H1 (cell line): Measurements from ENCODE around the gene NEB. TPM values are rescaled to one million over a fixed set of nuclear protein-coding genes. Genes with fewer than 3 reads are reported as not detected.

Experiments
- CTCF ChIA-PET: fragments of 300-600 bp; sonication (Branson Sonifier 250); formaldehyde crosslinking; loops from one replicate; lab custom pipeline; 2021; ENCODE audit not compliant: partially characterized antibody; lab: Charles Lee
- POLR2A ChIA-PET: fragments of 300-600 bp; sonication (Branson Sonifier 250); formaldehyde crosslinking; loops from one replicate; lab custom pipeline; 2021; ENCODE audit warnings: inconsistent platforms; ENCODE audit not compliant: partially characterized antibody; lab: Charles Lee
- DNase-seq, 2 experiments: peaks; one replicate each; pipeline versions ENCODE4 v3.0.0 to v3.0.0-alpha.2; 2010 to 2022; ENCODE audit warnings: low spot score in 2 of 2, low read depth in 1 of 2, mixed read lengths in 1 of 2
- FAIRE-seq: peaks from 2 replicates; lab custom pipeline; 2011; peaks lifted over from hg19 to GRCh38; lab: Jason Lieb, UNC
- H2AFZ ChIP-seq: 2 replicates; pipeline ENCODE4 v1.8.1; 2012; ENCODE audit warnings: low read length, inconsistent platforms
- H2AK5ac ChIP-seq: 2 replicates; pipeline ENCODE4 v1.6.1; 2013; ENCODE audit warnings: low read depth, low read length
- H2BK120ac ChIP-seq: replicated peaks from 2 replicates; pipeline ENCODE3; 2013; ENCODE audit warnings: low read depth, low read length, inconsistent platforms
- H2BK12ac ChIP-seq: 2 replicates; pipeline ENCODE4 v1.6.1; 2013; ENCODE audit warnings: low read depth, low read length
- H2BK15ac ChIP-seq: 2 replicates; pipeline ENCODE4 v1.6.1; 2013; ENCODE audit warnings: low read length
- H2BK20ac ChIP-seq: 2 replicates; pipeline ENCODE4 v1.6.1; 2013; ENCODE audit warnings: low read length
- H2BK5ac ChIP-seq: 2 replicates; pipeline ENCODE4 v1.6.1; 2013; ENCODE audit warnings: low read depth, low read length
- H3K14ac ChIP-seq: 2 replicates; pipeline ENCODE4 v1.6.1; 2013; ENCODE audit warnings: inconsistent platforms; ENCODE audit not compliant: insufficient read length
- H3K18ac ChIP-seq: 2 replicates; pipeline ENCODE4 v1.6.1; 2013; ENCODE audit warnings: low read length; ENCODE audit errors: extremely low read depth
- H3K23ac ChIP-seq: 2 replicates; pipeline ENCODE4 v1.6.1; 2013; ENCODE audit warnings: inconsistent platforms; ENCODE audit not compliant: insufficient read length
- H3K23me2 ChIP-seq: 2 replicates; pipeline ENCODE4 v1.6.1; 2013; ENCODE audit warnings: low read depth, low read length
- H3K27ac ChIP-seq: 2 replicates; pipeline ENCODE4 v1.6.1; 2011; ENCODE audit warnings: low read depth, low read length, inconsistent platforms
- H3K27me3 ChIP-seq, 4 experiments: replicated peaks in 1 of 4; 1 replicate in 1 of 4; 2 replicates in 3 of 4; pipeline versions ENCODE4 v1.6.1 to v1.8.1; 2011 to 2013; ENCODE audit warnings: low read length in 3 of 4, mild to moderate bottlenecking in 3 of 4, inconsistent platforms in 2 of 4, mixed read lengths in 2 of 4, moderate library complexity in 1 of 4; ENCODE audit not compliant: control insufficient read depth in 3 of 4, insufficient read depth in 3 of 4; ENCODE audit errors: extremely low read depth in 1 of 4
- H3K36me3 ChIP-seq, 4 experiments: 2 replicates each; pipeline versions ENCODE4 v1.6.1 to v1.8.1; 2011 to 2013; ENCODE audit warnings: mild to moderate bottlenecking in 4 of 4, low read length in 3 of 4, moderate library complexity in 2 of 4, control low read depth in 1 of 4, inconsistent platforms in 1 of 4; ENCODE audit not compliant: insufficient read depth in 4 of 4, control insufficient read depth in 2 of 4
- H3K4ac ChIP-seq: replicated peaks from 2 replicates; pipeline ENCODE3; 2013; ENCODE audit warnings: low read length, low read depth, mixed read lengths, inconsistent platforms; ENCODE audit not compliant: insufficient read length
- H3K4me1 ChIP-seq, 4 experiments: replicated peaks in 1 of 4; 1 replicate in 1 of 4; 2 replicates in 3 of 4; pipeline versions ENCODE4 v1.6.1 to v1.8.1; 2011 to 2013; ENCODE audit warnings: low read length in 3 of 4, inconsistent platforms in 2 of 4, mixed read lengths in 1 of 4; ENCODE audit not compliant: insufficient read depth in 4 of 4, control insufficient read depth in 3 of 4
- H3K4me2 ChIP-seq, 2 experiments: 2 replicates each; pipeline versions ENCODE4 v1.6.1 to v1.8.1; 2011 to 2013; ENCODE audit warnings: low read depth in 2 of 2, low read length in 2 of 2, control low read depth in 1 of 2, inconsistent platforms in 1 of 2, mild to moderate bottlenecking in 1 of 2; ENCODE audit not compliant: insufficient read depth in 1 of 2
- H3K4me3 ChIP-seq, 4 experiments: fragments of 200-600, 300-600 bp in 1 of 4; sonication (generic), shearing (Covaris generic), sonication (Bioruptor Twin) in 1 of 4; 2 replicates each; pipeline versions ENCODE4 v1.5.1 to v1.8.1; 2011 to 2016; ENCODE audit warnings: low read length in 4 of 4, low read depth in 3 of 4, control low read depth in 2 of 4, inconsistent platforms in 2 of 4, mild to moderate bottlenecking in 2 of 4, mixed read lengths in 1 of 4, moderate library complexity in 1 of 4; ENCODE audit not compliant: insufficient read depth in 2 of 4; ENCODE audit errors: extremely low read depth in 1 of 4
- H3K56ac ChIP-seq: replicated peaks from 2 replicates; pipeline ENCODE3; 2013; ENCODE audit warnings: low read depth, mild to moderate bottlenecking, mixed read lengths, low read length, inconsistent platforms; ENCODE audit not compliant: insufficient read length
- H3K79me1 ChIP-seq: 2 replicates; pipeline ENCODE4 v1.6.1; 2013; ENCODE audit warnings: low read depth, low read length, control low read depth
- H3K79me2 ChIP-seq, 2 experiments: 2 replicates each; pipeline versions ENCODE4 v1.6.1 to v1.8.1; 2012 to 2013; ENCODE audit warnings: low read length in 2 of 2, mild to moderate bottlenecking in 2 of 2, inconsistent platforms in 1 of 2; ENCODE audit not compliant: insufficient read depth in 2 of 2, control insufficient read depth in 1 of 2
- H3K9ac ChIP-seq, 4 experiments: replicated peaks in 1 of 4; 1 replicate in 1 of 4; 2 replicates in 3 of 4; pipeline versions ENCODE4 v1.6.1 to v1.8.1; 2011 to 2013; ENCODE audit warnings: low read depth in 3 of 4, low read length in 3 of 4, control low read depth in 2 of 4, mild to moderate bottlenecking in 2 of 4, moderate library complexity in 2 of 4, inconsistent platforms in 1 of 4; ENCODE audit errors: extremely low read depth in 1 of 4
- H3K9me3 ChIP-seq, 2 experiments: 2 replicates each; pipeline versions ENCODE4 v1.6.1 to v1.8.1; 2012 to 2013; ENCODE audit warnings: mild to moderate bottlenecking in 2 of 2, moderate library complexity in 2 of 2, control low read depth in 1 of 2, inconsistent platforms in 1 of 2, low read depth in 1 of 2, low read length in 1 of 2, mixed read lengths in 1 of 2; ENCODE audit not compliant: insufficient read depth in 2 of 2
- H4K20me1 ChIP-seq, 2 experiments: replicated peaks in 1 of 2; 2 replicates each; pipeline versions ENCODE3 to v1.8.1; 2011 to 2013; ENCODE audit warnings: inconsistent platforms in 2 of 2, low read length in 2 of 2, mild to moderate bottlenecking in 1 of 2; ENCODE audit not compliant: insufficient read depth in 2 of 2, control insufficient read depth in 1 of 2
- H4K5ac ChIP-seq: 2 replicates; pipeline ENCODE4 v1.6.1; 2013; ENCODE audit warnings: low read length, low read depth, mixed read lengths, inconsistent platforms; ENCODE audit not compliant: insufficient read length
- H4K8ac ChIP-seq: 2 replicates; pipeline ENCODE4 v1.8.0; 2013; ENCODE audit warnings: mild to moderate bottlenecking, moderate library complexity, low read length, inconsistent platforms; ENCODE audit not compliant: insufficient read depth; ENCODE audit errors: extremely low read depth
- H4K91ac ChIP-seq: replicated peaks from 2 replicates; pipeline ENCODE3; 2013; ENCODE audit warnings: low read length, mixed read lengths, inconsistent platforms; ENCODE audit not compliant: insufficient read length
- BRCA1 ChIP-seq: IDR thresholded peaks from 2 replicates; pipeline ENCODE4 v1.6.1; 2012; ENCODE audit warnings: low read depth, low read length, improper control_type of control experiment
- CBX5 ChIP-seq: fragments of 300-800, 300-1000 bp; sonication (generic); IDR thresholded peaks from 2 replicates; pipeline ENCODE4 v1.7.1; 2016; ENCODE audit warnings: antibody characterized with exemption, low read length, low read depth
- CBX8 ChIP-seq: fragments of 300-800, 300-1000 bp; sonication (generic); IDR thresholded peaks from 2 replicates; pipeline ENCODE4 v1.7.1; 2016; ENCODE audit warnings: low read depth, low read length, borderline replicate concordance
- CEBPB ChIP-seq: IDR thresholded peaks from 2 replicates; pipeline ENCODE4 v1.6.1; 2012; ENCODE audit warnings: low read depth, low read length
- EGR1 ChIP-seq: IDR thresholded peaks from 2 replicates; pipeline ENCODE4 v1.6.1; 2011; ENCODE audit warnings: low read depth, low read length, borderline replicate concordance
- HDAC2 ChIP-seq, 2 experiments: fragments of 300-600 bp in 1 of 2; sonication (generic) in 1 of 2; IDR thresholded peaks; 2 replicates each; pipeline ENCODE4 v1.6.1; 2011 to 2012; ENCODE audit warnings: low read depth in 2 of 2, low read length in 2 of 2, mild to moderate bottlenecking in 2 of 2, moderate library complexity in 2 of 2, borderline replicate concordance in 1 of 2, inconsistent platforms in 1 of 2
- JUN ChIP-seq: IDR thresholded peaks from 2 replicates; pipeline ENCODE4 v1.6.1; 2011; ENCODE audit warnings: low read depth, mild to moderate bottlenecking, improper control_type of control experiment, low read length
- KDM5A ChIP-seq: fragments of 200-600 bp; IDR thresholded peaks from 2 replicates; pipeline ENCODE4 v1.7.1; 2012; ENCODE audit warnings: mild to moderate bottlenecking, low read length, inconsistent platforms, mixed read lengths
- NRF1 ChIP-seq: IDR thresholded peaks from 2 replicates; pipeline ENCODE4 v1.6.1; 2011; ENCODE audit warnings: mild to moderate bottlenecking, low read depth, low read length, improper control_type of control experiment
- TAF1 ChIP-seq: IDR thresholded peaks from 2 replicates; pipeline ENCODE4 v1.6.1; 2011; ENCODE audit warnings: mild to moderate bottlenecking, low read depth, low read length
- TBP ChIP-seq: IDR thresholded peaks from 2 replicates; pipeline ENCODE4 v1.6.1; 2011; ENCODE audit warnings: low read depth, low read length, improper control_type of control experiment
- TCF12 ChIP-seq: IDR thresholded peaks from 2 replicates; pipeline ENCODE4 v1.6.1; 2011; ENCODE audit warnings: low read depth, mild to moderate bottlenecking, low read length
- USF2 ChIP-seq: IDR thresholded peaks from 2 replicates; pipeline ENCODE4 v1.6.1; 2011; ENCODE audit warnings: low read length, improper control_type of control experiment
- polyA plus RNA-seq, 7 experiments: library from polyadenylated mRNA; depleted of rRNA in 3 of 7; stranded (reverse) in 5 of 7; unstranded in 2 of 7; fragments of >200 nt in 5 of 7; fragments of 200-250 nt in 2 of 7; gene quantifications; 1 replicate in 5 of 7; 2 replicates in 1 of 7; 4 replicates in 1 of 7; pipeline versions ENCODE4 v1.2.1 to v1.2.3, GENCODE V29; 2011 to 2013; ENCODE audit warnings: missing spikeins in 2 of 7, mixed read lengths in 2 of 7
- total RNA-seq: library from RNA; stranded (reverse); fragmentation: NEBNext Ultra II Directional; extraction: Animal tissue kit (Norgen Biotek cat#: 25700); gene quantifications from 2 replicates; pipeline ENCODE4 v1.2.1, GENCODE V29; 2021

NEB gene
- total and polyA plus RNA-seq, 2 of the 8 experiments (the other 6 are each of a cell fraction or from before 2014, with no cell fraction given), result 1.4 to 2.5 TPM

GRCh38 chr2:151654891-151655290 lies 79.4 kb downstream of the NEB start:
- POLR2A ChIA-PET, result no interaction called here
- H2BK15ac ChIP-seq, result no peak overlapping the region

More at GRCh38 chr2:151654891-151655290, 79.4 kb downstream of the NEB start:
- Histone ChIP-seq H3K4ac (no peak overlapping the region), H3K79me1 (no peaks in the 10 kb centered on the region), H4K91ac (no peak overlapping the region), H2BK20ac (no peak overlapping the region), H3K27ac (no peak overlapping the region), H3K4me2 (no peak overlapping the region), H3K9ac (no peak overlapping the region), H3K23me2 (no peaks in the 10 kb centered on the region), H2BK12ac (no peak overlapping the region), H3K36me3 (no peaks in the 10 kb centered on the region), H3K4me3 (no peak overlapping the region), H3K79me2 (no peaks in the 10 kb centered on the region), H3K56ac (no peak overlapping the region), H2BK5ac (no peak overlapping the region), H2BK120ac (no peak overlapping the region), H3K9me3 (no peaks in the 10 kb centered on the region), H3K27me3 (no peaks in the 10 kb centered on the region), H4K8ac (no peak overlapping the region), H2AFZ (no peak overlapping the region), H3K23ac (no peak overlapping the region), H3K14ac (no peak overlapping the region), H3K18ac (no peak overlapping the region), H4K20me1 (no peaks in the 10 kb centered on the region), H2AK5ac (no peak overlapping the region), H4K5ac (no peak overlapping the region), H3K4me1 (no peaks in the 10 kb centered on the region)
- CTCF ChIA-PET, result interaction anchor here (0.8 to 2.1 kb wide), 4 partner anchors 13 to 371 kb away, joined by 3 to 6 read pairs (median 4); no protein-coding TSS in a partner anchor
- no peak for DNase-seq
- TF ChIP-seq CEBPB (no peak), KDM5A (no peak), USF2 (no peak), TAF1 (no peak), TCF12 (no peak), CBX8 (no peak), CBX5 (no peak), NRF1 (no peak), HDAC2 (IDR thresholded peaks at IDR 0.05; ENCODE audit: borderline replicate concordance in 1 of 2, low read depth in 2 of 2, low read length in 2 of 2) (no peak), BRCA1 (no peak), JUN (no peak), TBP (no peak), EGR1 (no peak)
- no peak for FAIRE-seq
